ENCODE results near the gene CELF5. TPM values are rescaled to one million over a fixed set of nuclear protein-coding genes. Genes with fewer than 3 reads are reported as not detected.

CELF5 gene
- total RNA-seq, 4 donors from 2014 or later: 0.28 to 0.73 TPM; not detected in 2

GRCh38 chr19:3272401-3272931, 48.0 kb downstream of the CELF5 start:
- Histone ChIP-seq H3K36me3 (no peaks in the 10 kb centered on the region), H3K4me3 (no peak overlapping the region), H3K27me3 (peaks cover 8 to 9% of the 10 kb centered on the region in 2 donors), H3K27ac (no peak overlapping the region), H3K4me1 (peaks cover 0 to 5% of the 10 kb centered on the region in 2 donors), H3K9me3 (peaks cover 0 to 8% of the 10 kb centered on the region in 2 donors)
- TF ChIP-seq POLR2A (IDR thresholded peaks at IDR 0.05) (no peak), CTCF (IDR thresholded peaks at IDR 0.05) (no peak)
- intact Hi-C loops (cut with DNase I; ENCODE audit: low total_unique reads): no loop called here
- no peak for DNase-seq

- Histone ChIP-seq H3K27me3 (peaks cover 8 to 9% of the 10 kb centered on the region in 2 donors), H3K9me3 (peaks cover 0 to 8% of the 10 kb centered on the region in 2 donors), H3K4me3 (no peak overlapping the region), H3K27ac (no peak overlapping the region), H3K4me1 (peaks cover 0 to 5% of the 10 kb centered on the region in 2 donors), H3K36me3 (no peaks in the 10 kb centered on the region)
- TF ChIP-seq POLR2A (IDR thresholded peaks at IDR 0.05): no peak
- TF ChIP-seq CTCF (IDR thresholded peaks at IDR 0.05): no peak
- no peak for DNase-seq
- intact Hi-C loops (cut with DNase I; ENCODE audit: low total_unique reads): no loop called here
These were observed 48.5 kb downstream of the CELF5 start for GRCh38 chr19:3272952-3273351.

- no peak for TF ChIP-seq POLR2A (IDR thresholded peaks at IDR 0.05)
- no peak for TF ChIP-seq CTCF (IDR thresholded peaks at IDR 0.05)
- peaks cover 0 to 8% of the 10 kb centered on the region in 2 donors for H3K9me3 ChIP-seq
- H3K36me3 ChIP-seq: no peaks in the 10 kb centered on the region
- no peak overlapping the region for H3K27ac ChIP-seq
- intact Hi-C loops (cut with DNase I; ENCODE audit: low total_unique reads): no loop called here
- no peak for DNase-seq
- peaks cover 8 to 9% of the 10 kb centered on the region in 2 donors for H3K27me3 ChIP-seq
- H3K4me3 ChIP-seq: no peak overlapping the region
- H3K4me1 ChIP-seq: peaks cover 0 to 5% of the 10 kb centered on the region in 2 donors
These were observed 49.9 kb downstream of the CELF5 start for GRCh38 chr19:3274245-3274941.

GRCh38 chr19:3274942-3275582, 50.6 kb downstream of the CELF5 start:
- no peak overlapping the region for H3K4me3 ChIP-seq

More at GRCh38 chr19:3274942-3275582, 50.6 kb downstream of the CELF5 start:
- Histone ChIP-seq H3K9me3 (peaks cover 0 to 8% of the 10 kb centered on the region in 2 donors), H3K27ac (no peak overlapping the region), H3K4me1 (peaks cover 0 to 5% of the 10 kb centered on the region in 2 donors), H3K36me3 (no peaks in the 10 kb centered on the region), H3K27me3 (peaks cover 8 to 9% of the 10 kb centered on the region in 2 donors)
- TF ChIP-seq CTCF (IDR thresholded peaks at IDR 0.05): no peak
- no peak for TF ChIP-seq POLR2A (IDR thresholded peaks at IDR 0.05)
- DNase-seq: no peak
- intact Hi-C loops (cut with DNase I; ENCODE audit: low total_unique reads): no loop called here
